ENCODE results near the gene SF3B3. TPM values are rescaled to one million over a fixed set of nuclear protein-coding genes. Genes with fewer than 3 reads are reported as not detected.
A peak's percentile ranks its signal among the peaks of the same experiment; 100 is the strongest.

Gene SF3B3
- total RNA-seq, 2 donors from 2014 or later: 82.1 to 95.1 TPM

GRCh38 chr16:70589998-70590471, 66.4 kb downstream of the SF3B3 start:
- no peaks in the 10 kb centered on the region for H3K27me3 ChIP-seq
- no peak for TF ChIP-seq CTCF (IDR thresholded peaks at IDR 0.05)
- H3K27ac ChIP-seq: peak overlapping the region in 1 of 2 donors; percentile 59
- no peaks in the 10 kb centered on the region for H3K36me3 ChIP-seq
- no peaks in the 10 kb centered on the region for H3K9me3 ChIP-seq
- no peak for DNase-seq (ENCODE audit: low spot score)
- H3K4me3 ChIP-seq: no peak overlapping the region
- peaks cover 0 to 36% of the 10 kb centered on the region in 2 donors for H3K4me1 ChIP-seq

GRCh38 chr16:70590722-70591415, 67.3 kb downstream of the SF3B3 start:
- no peak for TF ChIP-seq CTCF (IDR thresholded peaks at IDR 0.05)
- Histone ChIP-seq H3K9me3 (no peaks in the 10 kb centered on the region), H3K4me3 (no peak overlapping the region), H3K36me3 (no peaks in the 10 kb centered on the region), H3K4me1 (peaks cover 0 to 36% of the 10 kb centered on the region in 2 donors), H3K27me3 (no peaks in the 10 kb centered on the region), H3K27ac (peak overlapping the region in 1 of 2 donors; percentile 59)
- DNase-seq (ENCODE audit: low spot score): no peak

DNA sequence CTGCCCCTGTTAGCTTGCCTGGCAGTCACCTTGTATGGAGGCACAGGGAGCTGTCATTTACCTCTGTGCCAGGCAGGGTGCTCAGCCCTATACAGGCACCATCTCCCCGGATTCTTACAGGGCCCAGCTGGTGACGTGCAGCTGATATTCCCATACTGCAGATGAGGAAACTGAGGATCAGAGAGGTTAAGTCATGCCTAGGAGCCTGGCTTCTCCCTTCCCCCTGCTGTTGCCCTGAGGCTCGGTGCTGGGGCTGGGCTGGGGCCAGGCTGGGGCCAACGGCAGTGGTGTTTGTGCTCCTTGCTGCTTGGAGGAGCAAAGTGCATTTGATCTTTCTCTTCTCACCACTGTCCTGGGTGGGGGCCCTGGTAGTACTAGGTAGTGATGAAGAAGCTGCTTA, 68.0 kb downstream of the SF3B3 start:
- Histone ChIP-seq H3K27me3 (no peaks in the 10 kb centered on the region), H3K9me3 (no peaks in the 10 kb centered on the region), H3K4me3 (no peak overlapping the region), H3K27ac (peak overlapping the region; percentile 30 to 39), H3K36me3 (no peaks in the 10 kb centered on the region), H3K4me1 (peaks cover 0 to 36% of the 10 kb centered on the region in 2 donors)
- DNase-seq (ENCODE audit: low spot score): no peak
- TF ChIP-seq CTCF (IDR thresholded peaks at IDR 0.05): no peak

DNA sequence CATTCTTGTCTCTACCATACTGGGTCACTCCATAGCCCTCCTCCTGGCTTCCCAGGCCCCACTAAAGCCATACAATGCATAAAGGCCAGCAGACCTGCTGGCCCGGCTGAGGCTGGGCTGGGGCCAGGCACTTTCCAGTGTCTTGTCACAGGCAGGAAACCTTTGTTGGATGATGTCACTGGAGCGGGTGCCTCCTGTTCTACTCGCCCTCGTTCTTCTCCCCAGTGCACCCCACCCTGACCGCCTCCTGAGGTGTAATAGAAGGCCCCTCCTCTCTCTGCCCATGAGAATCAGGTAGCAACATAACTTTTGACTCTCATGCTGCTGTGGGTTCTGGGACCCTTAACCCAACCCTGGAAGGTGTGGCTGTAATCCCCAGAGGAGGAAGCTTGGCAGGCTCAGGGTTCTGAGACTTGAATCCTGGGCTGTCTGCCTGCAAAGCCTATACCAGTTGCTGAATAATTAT, 68.5 kb downstream of the SF3B3 start:
- Histone ChIP-seq H3K4me3 (no peak overlapping the region), H3K4me1 (peaks cover 0 to 36% of the 10 kb centered on the region in 2 donors), H3K27ac (peak overlapping the region; percentile 30 to 39), H3K9me3 (no peaks in the 10 kb centered on the region), H3K36me3 (no peaks in the 10 kb centered on the region), H3K27me3 (no peaks in the 10 kb centered on the region)
- DNase-seq (ENCODE audit: low spot score): peak; percentile 73
- TF ChIP-seq CTCF (IDR thresholded peaks at IDR 0.05): no peak

- no peak overlapping the region for H3K4me3 ChIP-seq
- DNase-seq (ENCODE audit: low spot score): no peak
- no peaks in the 10 kb centered on the region for H3K36me3 ChIP-seq
- H3K27ac ChIP-seq: no peak overlapping the region
- H3K27me3 ChIP-seq: no peaks in the 10 kb centered on the region
- no peaks in the 10 kb centered on the region for H3K9me3 ChIP-seq
- peaks cover 0 to 36% of the 10 kb centered on the region in 2 donors for H3K4me1 ChIP-seq
- TF ChIP-seq CTCF (IDR thresholded peaks at IDR 0.05): no peak
Observed at GRCh38 chr16:70593544-70593943, 69.9 kb downstream of the SF3B3 start.
